Mucosa of gallbladder (tissue), 1 donor: ENCODE data around the gene ATP2C1. TPM values are rescaled to one million over a fixed set of nuclear protein-coding genes. Genes with fewer than 3 reads are reported as not detected.

Experiments used
- DNase-seq: peaks from one replicate; pipeline ENCODE4 v3.0.0-alpha.2; 2020; ENCODE audit warnings: low spot score
- total RNA-seq: library from RNA; stranded (reverse); gene quantifications from one replicate; pipeline ENCODE4 v1.2.1, GENCODE V29; 2021
- donor health status: DM: no; HTN: no; CAD: no.

The ATP2C1 gene
- total RNA-seq, 1 donor from 2014 or later = 78.9 TPM

DNA sequence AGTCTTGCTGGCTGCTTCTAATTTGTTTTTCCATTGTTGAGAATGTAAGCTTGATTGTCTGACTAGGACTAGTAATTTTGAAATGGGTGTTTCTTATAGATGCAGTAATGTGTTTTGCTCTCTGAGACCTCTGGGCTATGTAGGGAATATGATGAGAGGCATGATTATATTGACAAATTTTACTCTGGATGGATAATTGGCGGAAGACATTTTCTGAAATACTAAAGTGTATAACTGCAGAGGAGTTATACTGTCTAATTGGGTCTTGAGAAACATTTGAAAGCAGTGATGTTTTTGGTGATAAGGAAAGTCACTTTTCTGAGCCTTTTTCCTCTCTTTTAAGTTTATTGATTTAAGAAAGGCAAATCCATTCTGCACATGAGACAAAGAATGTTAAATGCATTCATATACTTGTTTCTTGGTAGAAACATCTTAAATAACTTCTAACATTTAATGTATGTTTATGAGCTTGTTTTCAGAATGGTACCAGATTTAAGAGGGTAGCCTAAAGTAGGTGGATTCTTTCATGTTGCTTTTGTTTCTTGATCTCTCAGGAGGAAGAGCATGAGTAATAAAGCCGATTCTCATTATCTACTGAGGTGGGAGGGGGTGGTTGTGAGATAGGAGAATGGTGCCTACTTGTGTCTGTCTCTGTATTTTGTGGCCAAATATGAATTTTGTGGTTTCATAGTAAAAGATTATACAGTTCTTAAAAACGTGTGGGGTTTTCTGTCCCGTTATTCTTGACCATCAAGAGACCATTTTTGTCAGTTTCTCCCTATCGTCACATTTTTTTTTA, 2.0 kb downstream of the ATP2C1 start:
- DNase-seq = no peak

DNA sequence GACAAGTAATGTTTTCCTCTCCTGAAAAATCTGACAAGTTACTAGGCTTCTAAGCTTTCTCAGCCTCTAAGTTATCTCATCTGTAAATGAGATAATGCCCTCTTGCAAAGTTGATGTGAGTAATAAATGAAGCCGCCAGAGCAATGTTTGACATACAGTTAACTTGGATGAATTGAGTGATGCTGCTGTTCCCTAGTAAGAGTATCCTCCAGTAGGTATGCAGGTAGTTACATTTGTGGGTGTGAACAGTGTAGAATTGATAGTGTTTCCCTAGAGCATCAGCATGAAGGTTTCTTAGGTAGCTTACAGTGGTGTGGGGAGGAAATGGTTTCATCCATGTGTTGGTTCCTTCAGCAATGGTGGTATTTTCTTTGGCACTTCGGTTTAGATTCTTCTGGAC, 3.4 kb downstream of the ATP2C1 start:
- no peak for DNase-seq

DNA sequence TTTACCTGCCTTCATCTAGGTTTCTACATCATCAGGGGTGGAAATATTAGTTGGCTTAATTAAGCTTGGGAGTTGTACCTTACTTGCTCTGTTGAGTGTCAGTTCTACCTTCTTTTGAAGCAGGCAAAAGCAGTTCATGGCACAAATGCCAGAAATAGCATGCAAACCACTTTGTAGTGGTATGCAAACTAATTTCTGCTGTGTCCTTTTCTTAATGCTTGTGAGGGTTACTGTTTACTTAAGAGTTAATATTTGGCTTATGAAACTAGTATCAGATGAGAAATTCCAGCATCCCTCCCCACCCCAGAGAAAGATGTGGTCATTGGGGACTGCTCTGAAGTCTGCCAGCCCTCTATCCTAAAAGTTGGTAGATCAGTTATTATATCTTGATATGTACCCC, 7.1 kb downstream of the ATP2C1 start:
- no peak for DNase-seq

DNA sequence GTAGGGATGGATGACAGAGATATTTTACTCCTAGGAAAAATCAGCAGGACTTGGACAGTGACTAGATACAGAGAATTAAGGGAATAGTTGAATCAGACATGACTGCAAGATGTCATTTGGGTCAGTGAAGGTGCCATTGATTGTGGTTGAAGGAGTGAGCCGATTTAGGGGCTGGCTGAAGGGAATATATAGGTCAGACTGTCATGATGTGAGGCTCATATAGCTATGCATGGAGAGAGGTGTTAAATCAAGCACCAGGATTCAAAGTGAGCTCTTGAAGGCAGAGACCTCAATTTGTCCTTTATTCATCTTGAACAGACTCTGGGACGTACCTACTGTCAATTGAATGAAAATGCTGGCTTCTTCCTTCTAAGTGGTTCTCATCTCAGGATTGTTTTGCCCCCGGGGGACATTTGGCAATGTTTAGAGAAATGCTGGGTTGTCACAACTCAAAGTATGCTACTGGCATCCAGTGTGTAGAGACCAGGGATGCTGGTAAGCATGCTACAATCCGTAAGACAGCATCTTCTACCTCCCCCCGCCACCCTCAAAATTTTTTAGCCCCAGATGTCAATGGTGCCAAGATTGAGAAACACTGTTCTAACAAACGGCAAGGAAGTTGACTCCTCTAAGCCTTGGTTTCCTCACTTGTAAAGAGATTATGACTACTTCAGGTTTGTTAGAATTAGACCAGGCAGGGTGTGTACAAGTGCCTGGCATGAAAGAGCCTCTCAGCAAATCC, 7.8 kb downstream of the ATP2C1 start:
- no peak for DNase-seq

DNA sequence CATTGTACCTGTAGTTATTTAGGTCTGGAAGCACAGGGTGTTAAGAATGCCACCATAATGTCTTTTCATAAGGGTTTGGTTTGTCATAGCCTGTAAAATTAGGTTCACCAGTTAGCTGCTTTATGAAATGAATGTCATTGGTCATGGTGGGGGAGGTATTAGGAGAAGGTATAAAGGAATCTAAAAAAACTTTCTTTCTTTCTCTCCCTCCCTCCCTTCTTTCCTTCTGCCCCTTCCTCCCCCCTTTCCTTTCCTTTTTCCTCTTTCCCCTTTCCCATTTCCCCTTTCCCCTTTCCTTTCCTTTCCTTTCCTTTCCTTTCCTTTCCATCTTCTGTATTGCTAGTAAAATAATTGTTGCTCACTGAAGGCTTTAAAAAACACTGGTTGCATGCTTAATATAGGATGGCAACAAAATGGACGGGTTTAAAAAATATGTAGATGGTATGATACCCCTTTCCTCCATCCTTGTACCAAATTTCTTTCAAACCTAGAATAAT, 9.6 kb downstream of the ATP2C1 start:
- DNase-seq = no peak

DNA sequence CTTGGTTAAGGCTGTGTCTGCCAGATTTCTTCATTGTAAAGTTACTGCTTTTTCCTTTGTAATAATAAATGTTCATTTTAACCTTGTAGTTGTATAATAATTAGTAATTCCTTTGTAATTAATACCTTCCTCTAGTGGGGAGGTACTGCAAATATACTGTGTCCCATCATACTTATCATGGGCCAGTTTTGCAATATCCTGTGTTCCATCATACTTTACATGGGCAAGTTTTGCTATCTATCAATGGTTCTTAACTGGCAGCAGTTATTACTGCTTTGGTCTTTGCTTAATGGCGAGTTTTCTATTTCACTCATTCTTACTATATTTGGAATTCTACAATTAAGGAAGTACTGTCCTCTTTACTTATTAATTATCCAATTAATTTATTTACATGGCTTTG, 10.6 kb downstream of the ATP2C1 start:
- DNase-seq = no peak

DNA sequence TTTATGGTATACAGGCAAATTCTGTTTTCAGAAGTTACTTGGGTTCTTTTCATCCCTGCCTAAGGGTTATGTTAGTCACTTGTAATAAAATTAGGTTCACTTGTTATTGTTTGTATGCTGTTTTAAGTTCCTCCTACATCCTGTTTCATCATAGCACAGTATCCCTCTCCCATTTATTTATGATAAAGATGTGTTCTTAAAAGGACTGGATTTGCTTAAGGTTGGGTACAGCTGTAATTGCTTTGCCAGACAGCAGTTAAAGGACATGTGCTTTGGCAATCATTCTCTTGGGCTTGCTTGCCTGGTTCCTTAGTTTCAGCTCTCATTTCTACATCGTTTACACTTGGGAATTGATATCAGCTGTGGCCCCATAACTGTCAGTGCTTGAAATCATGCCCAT, 11.7 kb downstream of the ATP2C1 start:
- DNase-seq = no peak

DNA sequence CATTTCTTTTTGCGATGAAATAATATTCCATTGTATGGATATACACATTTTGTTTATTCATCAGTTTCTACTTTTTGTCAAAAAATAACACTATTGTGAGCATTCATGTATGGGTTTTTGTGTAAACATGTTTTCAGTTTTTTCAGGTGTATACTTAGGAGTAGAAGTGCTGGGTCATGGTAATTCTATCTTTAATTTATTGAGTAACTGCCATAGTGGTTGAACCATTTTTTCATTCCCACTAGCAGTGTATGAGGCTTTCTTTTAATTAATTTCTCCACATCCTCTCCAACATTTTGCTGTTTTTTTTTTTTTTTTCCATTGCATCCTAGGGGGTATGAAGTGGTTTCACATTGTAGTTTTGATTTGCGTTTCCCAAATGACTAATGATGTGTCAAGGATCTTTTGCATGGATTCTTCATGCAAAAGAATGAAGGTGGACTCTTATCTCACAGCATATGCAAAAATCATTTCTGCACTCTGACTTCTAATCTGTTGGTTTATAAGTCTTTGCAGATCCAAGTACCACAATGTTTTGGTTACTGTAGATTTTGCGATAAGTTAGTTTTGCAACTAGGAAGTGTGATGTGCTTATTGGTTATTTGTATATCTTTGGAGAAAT, 12.6 kb downstream of the ATP2C1 start:
- no peak for DNase-seq

DNA sequence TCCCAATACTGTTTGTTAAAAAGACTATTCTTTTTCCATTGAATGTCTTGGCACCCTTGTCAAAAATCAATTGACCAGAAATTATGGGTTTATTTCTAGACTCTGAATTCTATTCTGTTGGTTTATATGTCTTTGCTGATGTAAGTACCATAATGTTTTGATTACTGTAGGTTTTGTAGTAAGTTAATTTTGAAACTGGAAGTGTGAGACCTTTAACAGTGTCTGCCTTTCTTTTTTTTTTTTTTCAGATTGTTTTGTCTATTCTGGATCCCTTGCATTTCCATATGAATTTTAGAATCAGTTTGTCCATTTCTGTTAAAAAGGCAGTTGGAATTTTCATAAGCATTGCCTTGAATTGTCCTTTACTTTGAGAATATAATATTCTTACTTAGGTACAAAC, 13.6 kb downstream of the ATP2C1 start:
- no peak for DNase-seq

DNA sequence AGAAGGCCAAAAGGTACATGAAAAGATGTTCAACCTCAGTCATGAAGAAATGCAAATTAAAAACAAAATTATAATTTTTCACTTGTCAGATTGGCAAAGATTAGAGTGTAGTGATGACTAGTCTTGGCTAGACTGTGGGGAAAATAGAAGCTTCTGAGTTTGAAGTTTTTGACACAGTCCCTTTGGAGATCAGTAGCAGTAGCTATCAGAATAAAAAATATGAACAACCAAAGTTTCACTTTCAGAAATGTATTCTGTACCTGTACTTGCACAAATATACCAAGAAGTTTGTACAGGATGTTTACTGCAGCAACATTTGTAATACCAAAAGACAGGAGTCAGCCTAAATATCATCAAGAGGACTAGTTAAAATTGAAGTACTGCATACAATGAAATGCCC, 14.1 kb downstream of the ATP2C1 start:
- DNase-seq = no peak

DNA sequence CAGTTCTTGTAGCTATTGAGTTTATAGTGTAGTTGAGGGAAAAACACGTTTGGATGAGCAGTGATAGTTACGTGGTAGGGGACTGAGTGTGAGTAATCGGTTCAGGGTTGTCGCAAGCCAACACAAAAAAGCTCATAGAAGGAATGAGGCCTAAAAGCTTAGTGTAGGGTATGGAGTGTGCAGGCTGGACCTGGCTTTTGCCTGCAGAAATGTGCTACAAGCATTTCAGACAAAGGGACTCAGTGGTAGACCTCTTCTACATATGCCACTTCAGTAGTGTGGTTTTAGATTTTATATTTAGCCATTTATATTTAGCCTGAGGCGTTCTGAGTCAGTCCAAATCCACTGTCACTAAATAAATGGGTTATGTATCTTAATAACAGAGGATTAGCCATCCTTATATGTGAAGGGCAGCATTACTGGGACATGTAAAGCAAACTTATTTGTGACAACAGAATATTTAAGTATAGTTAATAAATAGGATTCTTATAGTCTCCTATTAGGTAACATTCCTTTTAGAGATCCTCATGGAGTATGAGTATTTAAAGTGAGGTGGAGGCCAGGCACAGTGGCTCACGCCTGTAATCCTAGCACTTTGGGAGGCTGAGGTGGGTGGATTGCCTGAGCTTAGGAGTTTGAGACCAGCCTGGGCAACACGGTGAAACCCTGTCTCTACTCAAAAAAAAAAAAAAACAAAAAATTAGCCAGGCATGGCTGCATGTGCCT, 21.8 kb downstream of the ATP2C1 start:
- no peak for DNase-seq

DNA sequence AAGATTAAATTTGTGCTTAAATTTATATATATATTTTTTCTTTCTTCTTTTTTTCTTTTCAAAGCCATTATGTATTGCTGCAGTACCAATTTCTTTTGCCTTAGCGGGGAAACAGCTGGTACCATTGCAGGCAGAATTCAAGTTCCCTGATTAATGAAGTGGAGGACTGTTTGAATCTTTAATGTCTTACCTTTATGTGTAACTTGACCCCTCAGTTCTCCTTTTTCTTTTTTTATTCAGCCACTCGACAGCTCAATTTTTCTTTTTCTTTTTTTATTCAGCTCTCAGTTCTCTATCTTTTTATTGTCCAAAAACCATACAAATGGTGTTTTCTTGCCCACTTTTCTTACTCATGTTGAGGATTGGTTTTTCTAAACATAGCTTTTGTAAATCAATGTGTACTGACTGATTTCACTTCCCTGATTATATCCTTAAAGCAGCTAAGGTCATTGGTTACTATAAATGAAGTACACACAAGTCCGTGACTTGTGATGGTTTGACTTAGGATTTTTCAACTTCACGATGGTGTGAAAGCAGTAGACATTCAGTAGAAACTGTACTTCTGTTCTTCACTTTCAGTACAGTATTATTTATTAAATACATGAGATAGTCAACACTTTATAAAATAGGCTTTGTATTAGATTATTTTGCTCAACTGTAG, 22.8 kb downstream of the ATP2C1 start:
- no peak for DNase-seq

DNA sequence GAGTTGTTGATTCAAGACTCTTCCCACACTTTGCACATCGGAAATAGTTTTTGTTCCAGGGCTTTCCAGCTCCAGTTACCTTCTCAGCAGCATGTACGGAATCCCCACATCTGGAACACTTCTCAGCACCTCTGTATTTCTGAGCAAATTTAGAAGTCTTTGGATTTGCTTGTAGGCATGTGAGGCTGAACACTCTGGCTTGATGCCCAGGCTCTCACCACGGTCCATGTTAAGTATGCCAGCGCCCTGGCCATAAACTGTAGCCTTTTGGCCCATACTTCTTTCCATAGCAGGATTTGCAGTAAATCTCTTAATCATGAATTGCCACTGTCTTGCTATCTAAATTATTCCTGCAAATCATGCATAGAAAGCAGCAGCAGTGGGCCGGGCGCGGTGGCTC, 24.4 kb downstream of the ATP2C1 start:
- DNase-seq = no peak

DNA sequence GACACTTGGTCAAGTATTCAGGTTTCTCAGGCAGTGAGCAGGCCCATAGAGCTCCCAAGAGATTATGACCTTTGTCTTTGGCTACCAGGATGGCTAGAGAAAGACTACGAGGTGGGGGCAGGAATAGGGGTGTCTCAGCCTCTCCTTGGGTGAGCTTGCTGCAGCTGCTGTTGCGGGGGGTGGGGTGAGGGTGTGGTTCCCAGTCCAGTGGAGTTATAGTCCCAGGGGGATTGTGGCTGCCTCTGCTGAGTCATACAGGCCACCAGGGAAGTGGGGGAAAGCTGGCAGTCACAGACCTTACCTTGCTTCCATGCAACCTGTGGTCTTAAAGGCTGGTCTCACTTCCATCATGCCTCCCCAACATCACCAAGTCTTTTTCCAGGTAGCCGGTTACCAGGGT, 31.7 kb downstream of the ATP2C1 start:
- no peak for DNase-seq

DNA sequence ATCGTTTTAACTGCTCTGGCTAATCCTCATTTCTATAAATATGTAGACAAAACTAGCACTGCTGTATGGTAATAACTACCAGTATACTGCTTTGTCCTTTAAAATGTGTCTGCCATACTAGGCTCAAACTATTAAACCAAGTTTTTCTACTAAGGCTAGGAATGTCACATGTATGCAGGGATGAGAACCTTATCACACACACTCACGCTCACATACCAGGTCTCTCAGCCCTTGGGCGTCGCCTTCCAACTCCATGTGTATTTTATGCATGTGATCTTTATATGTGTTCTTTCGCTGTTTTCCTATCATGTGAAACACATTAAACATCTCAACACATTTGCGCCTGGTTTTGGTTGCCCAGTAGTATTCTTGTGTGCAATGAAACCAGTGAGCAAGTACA, 32.6 kb downstream of the ATP2C1 start:
- DNase-seq = no peak

DNA sequence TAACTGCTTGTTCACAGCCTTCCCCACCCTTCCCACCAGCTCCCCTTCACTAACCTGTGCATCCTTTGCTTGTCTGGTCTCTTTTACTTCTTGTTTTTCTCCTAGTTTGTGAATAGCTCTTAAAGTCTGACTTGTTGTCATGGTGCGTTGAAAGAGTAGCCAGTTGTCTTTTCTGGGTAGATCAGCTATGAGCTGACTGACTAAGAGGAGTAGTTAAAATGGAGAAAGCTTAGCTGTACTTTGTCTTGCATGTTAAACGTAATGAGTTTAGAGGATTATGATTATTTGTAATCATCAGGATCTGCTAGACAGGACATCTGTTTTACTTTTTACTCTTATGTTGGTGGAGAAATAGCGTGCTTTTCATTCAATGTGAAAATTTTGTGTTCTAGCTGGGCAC, 35.9 kb downstream of the ATP2C1 start:
- no peak for DNase-seq

DNA sequence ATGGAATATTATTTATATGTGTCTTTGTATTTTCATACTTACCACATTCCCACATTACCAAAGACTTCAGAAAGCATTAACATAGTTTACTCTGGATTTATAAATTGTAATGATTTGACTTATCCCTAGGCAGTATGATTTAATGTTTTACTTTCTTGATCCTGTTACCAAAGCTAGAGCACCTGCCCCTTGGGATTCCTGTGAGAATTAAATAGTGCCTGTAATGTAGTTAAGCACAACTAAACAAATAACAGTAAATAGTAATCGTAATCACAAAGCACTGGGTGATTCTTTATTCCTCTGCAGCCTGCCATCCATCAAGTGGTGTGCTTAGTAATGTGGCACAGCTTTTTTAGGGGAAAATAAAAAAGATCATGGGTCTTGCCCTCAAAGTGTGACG, 39.1 kb downstream of the ATP2C1 start:
- no peak for DNase-seq

DNA sequence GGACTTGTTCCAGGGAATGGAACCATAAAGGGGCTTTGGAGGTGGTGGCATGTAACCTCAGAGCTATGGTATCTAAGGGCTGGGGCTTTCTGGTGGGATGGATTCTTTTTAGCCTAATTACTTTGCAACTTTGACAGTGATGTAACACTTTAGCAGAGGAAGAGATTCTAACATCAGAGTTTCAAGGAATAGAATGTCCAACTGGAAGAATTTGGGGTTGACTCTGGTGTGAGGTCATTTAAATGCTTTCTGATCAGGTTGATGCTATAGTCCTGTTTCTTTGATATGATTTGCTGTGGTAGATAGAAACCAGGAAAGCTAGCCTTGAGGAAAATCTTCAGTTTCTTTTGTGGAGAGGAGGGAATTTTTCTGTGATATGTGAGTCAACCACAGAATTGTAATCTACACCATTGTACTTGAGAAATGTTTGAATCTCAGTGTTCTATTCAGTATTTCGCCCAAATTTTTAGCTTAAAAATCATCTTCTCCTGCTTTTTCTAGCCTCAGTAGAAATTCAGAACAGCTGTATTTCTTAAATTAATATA, 40.0 kb downstream of the ATP2C1 start:
- no peak for DNase-seq

DNA sequence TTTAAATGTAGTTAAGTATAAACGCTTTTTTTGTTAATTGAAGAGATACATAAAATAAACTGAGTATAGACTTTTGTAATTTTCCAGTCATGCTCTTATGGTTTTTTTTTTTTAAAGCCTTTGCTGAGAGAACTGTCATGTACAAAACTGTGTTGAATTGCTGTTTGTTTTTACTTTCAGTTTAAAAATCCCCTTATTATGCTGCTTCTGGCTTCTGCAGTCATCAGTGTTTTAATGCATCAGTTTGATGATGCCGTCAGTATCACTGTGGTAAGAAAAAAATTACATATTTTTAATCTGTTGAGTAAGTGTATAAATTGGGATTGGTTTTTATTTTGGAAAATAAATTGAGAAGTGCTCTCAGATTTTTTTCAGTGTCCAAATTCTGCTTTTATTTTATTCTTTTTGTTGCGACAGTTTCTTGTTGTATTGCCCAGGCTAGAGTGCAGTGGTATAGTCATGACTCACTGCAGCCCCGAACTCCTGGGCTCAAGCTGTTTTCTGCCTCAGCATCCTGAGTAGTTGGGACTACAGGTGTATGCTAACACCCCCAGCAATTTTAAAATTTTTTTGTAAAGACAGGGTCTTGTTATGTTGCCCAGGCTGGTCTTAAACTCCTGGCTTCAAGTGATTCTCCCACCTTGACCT, 40.7 kb downstream of the ATP2C1 start:
- no peak for DNase-seq

DNA sequence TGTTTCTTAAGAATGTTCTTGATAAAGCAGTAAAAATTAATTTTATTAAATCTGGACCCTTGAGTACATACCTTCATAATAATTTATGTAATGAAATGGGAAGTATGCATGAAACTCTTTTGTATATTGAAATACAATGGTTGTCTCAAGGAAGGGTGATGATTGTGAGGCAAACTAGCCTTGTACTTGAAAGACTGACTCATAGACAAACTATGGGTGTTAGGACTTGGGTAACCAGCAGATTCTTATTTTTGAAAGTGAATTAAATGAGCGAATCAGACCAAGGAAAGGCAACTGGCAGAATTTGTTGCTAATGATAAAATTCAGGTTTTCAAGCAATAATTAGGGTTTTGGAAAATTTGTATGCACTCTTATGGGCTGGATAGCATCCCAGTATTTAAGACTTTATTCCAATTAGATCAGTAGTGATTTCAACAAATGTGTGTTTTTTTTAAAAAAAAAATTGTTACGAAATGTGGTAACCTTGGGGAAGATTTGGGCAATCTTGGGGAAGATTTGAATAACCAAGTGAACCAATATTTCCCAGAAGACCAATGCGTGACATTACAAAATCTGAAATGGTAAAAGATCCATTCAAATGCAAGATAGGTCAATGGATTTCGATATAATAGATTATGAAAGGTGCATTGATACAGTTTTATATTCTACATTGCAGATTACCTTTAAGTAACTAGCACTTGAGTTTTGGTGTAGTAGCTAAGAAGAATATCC, 42.0 kb downstream of the ATP2C1 start:
- no peak for DNase-seq
